PC-3 (cell line): ENCODE data around the gene FANCL. TPM values are rescaled to one million over a fixed set of nuclear protein-coding genes. Genes with fewer than 3 reads are reported as not detected.
A peak's percentile ranks its signal among the peaks of the same experiment; 100 is the strongest.
"Not testable (repeated sequence)": the region's sequence is repeated elsewhere in the genome, so short reads cannot be mapped to it uniquely, and the experiment has no call there.

ENCODE experiments used
- ATAC-seq: fragments of 200-7000 bp; cut with Tn5 transposase; 2 replicates; pipeline ENCODE4 v1.9.1; 2020; ENCODE audit warnings: mild to moderate bottlenecking, moderate library complexity
- BruUV-seq: library from RNA; stranded (reverse); fragments of 400-500 nt; replicated peaks from 2 replicates; lab custom pipeline; 2021; lab: Mats Ljungman, UMichigan
- CTCF ChIA-PET: fragments of 300-600 bp; sonication (Branson Sonifier 250); formaldehyde crosslinking; loops from one replicate; lab custom pipeline; 2022; ENCODE audit warnings: antibody characterized with exemption; lab: Charles Lee
- POLR2A ChIA-PET: fragments of 300-600 bp; sonication (Branson Sonifier 250); formaldehyde crosslinking; loops from one replicate; lab custom pipeline; 2022; ENCODE audit warnings: antibody characterized with exemption; ENCODE audit not compliant: unreplicated experiment; lab: Charles Lee
- DNase-seq: peaks from one replicate; pipeline ENCODE4 v3.0.0-alpha.2; 2015
- H2AFZ ChIP-seq: fragments of 300-600 bp; sonication (generic); 2 replicates; pipeline ENCODE4 v1.6.0; 2016; ENCODE audit warnings: antibody characterized with exemption, low read length
- H3F3A ChIP-seq: fragments of 300-600 bp; sonication (generic); one replicate; pipeline ENCODE4 v1.6.0; 2017; ENCODE audit warnings: antibody characterized with exemption, low read length, control low read depth, mild to moderate bottlenecking; ENCODE audit not compliant: unreplicated experiment
- H3K27ac ChIP-seq: fragments of 300-600 bp; sonication (generic); 2 replicates; pipeline ENCODE4 v1.5.1; 2016; ENCODE audit warnings: mild to moderate bottlenecking, low read length
- H3K27me3 ChIP-seq: fragments of 300-600 bp; sonication (generic); 2 replicates; pipeline ENCODE4 v1.6.1; 2016; ENCODE audit warnings: low read length, mixed read lengths
- H3K36me3 ChIP-seq: fragments of 300-600 bp; sonication (generic); 2 replicates; pipeline ENCODE4 v1.6.1; 2016; ENCODE audit warnings: low read depth, mixed run types, low read length, mixed read lengths
- H3K4me1 ChIP-seq: fragments of 300-600 bp; sonication (generic); 2 replicates; pipeline ENCODE4 v1.5.1; 2016; ENCODE audit warnings: low read length; ENCODE audit not compliant: insufficient read depth
- H3K4me2 ChIP-seq: fragments of 300-600 bp; sonication (generic); 2 replicates; pipeline ENCODE4 v1.6.0; 2016; ENCODE audit warnings: low read length
- H3K4me3 ChIP-seq: fragments of 300-600 bp; sonication (generic); 2 replicates; pipeline ENCODE4 v1.5.1; 2016; ENCODE audit warnings: mild to moderate bottlenecking, low read length, mixed read lengths
- H3K79me2 ChIP-seq: fragments of 300-600 bp; sonication (generic); 2 replicates; pipeline ENCODE4 v1.6.1; 2017; ENCODE audit warnings: low read length, mixed read lengths
- H3K9ac ChIP-seq: fragments of 300-600 bp; sonication (generic); 2 replicates; pipeline ENCODE4 v1.6.0; 2016; ENCODE audit warnings: mild to moderate bottlenecking, low read length
- H3K9me2 ChIP-seq: fragments of 300-600 bp; sonication (generic); replicated peaks from 2 replicates; pipeline ENCODE4 v1.6.1; 2016; ENCODE audit warnings: mixed run types, low read length, mixed read lengths
- H3K9me3 ChIP-seq: fragments of 300-600 bp; sonication (generic); 2 replicates; pipeline ENCODE4 v1.6.1; 2016; ENCODE audit warnings: low read length, mixed read lengths
- H4K20me1 ChIP-seq: fragments of 300-600 bp; sonication (generic); 2 replicates; pipeline ENCODE4 v1.6.1; 2016; ENCODE audit warnings: low read length, mixed read lengths
- CTCF ChIP-seq: fragments of 300-600 bp; sonication (generic); conservative IDR thresholded peaks from 2 replicates; pipeline ENCODE4 v1.5.1; 2017; ENCODE audit warnings: antibody characterized with exemption, low read depth, mild to moderate bottlenecking, low read length
- EZH2 ChIP-seq: fragments of 300-600 bp; sonication (generic); IDR thresholded peaks from one replicate; pipeline ENCODE4 v1.6.1; 2017; ENCODE audit warnings: antibody characterized with exemption, mild to moderate bottlenecking, low read length; ENCODE audit not compliant: unreplicated experiment
- EZH2phosphoT487 ChIP-seq: fragments of 300-600 bp; sonication (generic); IDR thresholded peaks from 2 replicates; pipeline ENCODE4 v1.6.1; 2018; ENCODE audit warnings: mild to moderate bottlenecking, antibody characterized with exemption, low read length, borderline replicate concordance
- intact Hi-C: fragments of 100-400 bp; cut with micrococcal nuclease; formaldehyde crosslinking; loops from 2 replicates; pipeline ENCODE4 v1.9.0; 2023
- total RNA-seq: library from RNA; depleted of rRNA; stranded (reverse); fragments of >200 nt; gene quantifications from 2 replicates; pipeline ENCODE4 v1.2.3, GENCODE V29; 2014

The FANCL gene
- total RNA-seq, 1 experiment from 2014 or later, result 18.0 TPM

GRCh38 chr2:58268685-58269084 is 27.6 kb upstream of the FANCL start:
- H3K9me2 ChIP-seq, result no peaks in the 10 kb centered on the region
- DNase-seq (no peak), ATAC-seq (peak; percentile 91)
- no peak overlapping the region for H3K4me2 ChIP-seq
- H3K4me3 ChIP-seq, result no peak overlapping the region
- no peak for TF ChIP-seq CTCF
- H3K79me2 ChIP-seq, result no peaks in the 10 kb centered on the region
- CTCF ChIA-PET, result no interaction called here
- no peaks in the 10 kb centered on the region for H3K27me3 ChIP-seq
- H3K36me3 ChIP-seq, result no peaks in the 10 kb centered on the region
- BruUV-seq, result no TSS peak
- H2AFZ ChIP-seq, result no peak overlapping the region
- no peaks in the 10 kb centered on the region for H4K20me1 ChIP-seq
- H3K27ac ChIP-seq, result no peak overlapping the region
- intact Hi-C loops, result no loop called here
- H3K9me3 ChIP-seq, result no peaks in the 10 kb centered on the region
- H3K9ac ChIP-seq, result no peak overlapping the region
- POLR2A ChIA-PET, result no interaction called here
- H3K4me1 ChIP-seq, result peaks cover 5% of the 10 kb centered on the region; the same call in 1 of the 2 replicates
- no peaks in the 10 kb centered on the region for H3F3A ChIP-seq

- POLR2A ChIA-PET, result no interaction called here
- BruUV-seq, result no TSS peak
- Histone ChIP-seq H3K9ac (no peak overlapping the region), H3K36me3 (no peaks in the 10 kb centered on the region), H3K27ac (no peak overlapping the region), H3K4me3 (no peak overlapping the region), H3K9me2 (no peaks in the 10 kb centered on the region), H3K4me1 (peaks cover 11% of the 10 kb centered on the region), H3K79me2 (no peaks in the 10 kb centered on the region), H4K20me1 (no peaks in the 10 kb centered on the region), H3K27me3 (no peaks in the 10 kb centered on the region), H3K9me3 (no peaks in the 10 kb centered on the region), H2AFZ (no peak overlapping the region), H3F3A (no peaks in the 10 kb centered on the region), H3K4me2 (no peak overlapping the region)
- DNase-seq (no peak), ATAC-seq (no peak)
- intact Hi-C loops, result no loop called here
- TF ChIP-seq CTCF (no peak), EZH2phosphoT487 (no peak), EZH2 (no peak)
- CTCF ChIA-PET, result no interaction called here
These were observed 25.1 kb upstream of the FANCL start for GRCh38 chr2:58266211-58266610.

- Histone ChIP-seq H2AFZ (no peak overlapping the region), H3K36me3 (no peaks in the 10 kb centered on the region), H4K20me1 (no peaks in the 10 kb centered on the region), H3K27me3 (no peaks in the 10 kb centered on the region), H3K27ac (no peak overlapping the region), H3K4me2 (no peak overlapping the region; the same call in 1 of the 2 replicates), H3K9ac (no peak overlapping the region), H3K9me3 (no peaks in the 10 kb centered on the region), H3K4me1 (peaks cover 20% of the 10 kb centered on the region), H3K79me2 (no peaks in the 10 kb centered on the region), H3K4me3 (no peak overlapping the region), H3K9me2 (no peaks in the 10 kb centered on the region), H3F3A (peaks cover 5% of the 10 kb centered on the region)
- no TSS peak for BruUV-seq
- intact Hi-C loops, result no loop called here
- TF ChIP-seq EZH2 (no peak), CTCF (no peak), EZH2phosphoT487 (no peak)
- CTCF ChIA-PET, result no interaction called here
- POLR2A ChIA-PET, result no interaction called here
- DNase-seq (peak; percentile 48), ATAC-seq (peak; percentile 60; the same call in 1 of the 2 replicates)
These were observed 20.1 kb upstream of the FANCL start for GRCh38 chr2:58261209-58261608.

- H3K4me2 ChIP-seq, DNase-seq, ATAC-seq, H3K79me2 ChIP-seq, H3K4me3 ChIP-seq, CTCF ChIA-PET, H2AFZ ChIP-seq, BruUV-seq, H3K36me3 ChIP-seq, intact Hi-C loops, H3K27me3 ChIP-seq, H3K9me2 ChIP-seq, H3K9ac ChIP-seq, H3K9me3 ChIP-seq, H4K20me1 ChIP-seq, H3K27ac ChIP-seq, H3F3A ChIP-seq: not testable (repeated sequence)
- POLR2A ChIA-PET, result interaction anchor here (0.6 kb wide), 1 partner anchor 356 kb away, joined by 4 read pairs; no protein-coding TSS in a partner anchor
- H3K4me1 ChIP-seq, result peaks cover 20% of the 10 kb centered on the region
These were observed 17.3 kb upstream of the FANCL start for GRCh38 chr2:58258456-58258855.
